Activated CD8-positive, alpha-beta T cell treated with anti-CD3 and anti-CD28 coated beads for 36 hours (primary cell): ENCODE data around the gene TRIM9. TPM values are rescaled to one million over a fixed set of nuclear protein-coding genes. Genes with fewer than 3 reads are reported as not detected.

Experiments
- ATAC-seq: fragments of 200-7000 bp; cut with Tn5 transposase; one replicate; pipeline ENCODE4 v1.10.0; 2021; ENCODE audit warnings: mild to moderate bottlenecking, moderate library complexity
- CTCF ChIA-PET: fragments of 350-600 bp; sonication (Branson Sonifier 250); formaldehyde crosslinking; loops from one replicate; lab custom pipeline; 2021; ENCODE audit warnings: antibody characterized with exemption; lab: Charles Lee
- POLR2A ChIA-PET: fragments of 350-600 bp; sonication (Branson Sonifier 250); formaldehyde crosslinking; loops from one replicate; lab custom pipeline; 2021; ENCODE audit warnings: antibody characterized with exemption; lab: Charles Lee
- DNase-seq: peaks from one replicate; pipeline ENCODE4 v3.0.0-alpha.2; 2020
- H3K27ac Mint-ChIP-seq: one replicate; pipeline ENCODE4 v1.8.0; 2021; ENCODE audit warnings: mild to moderate bottlenecking, mixed read lengths
- H3K27me3 Mint-ChIP-seq: one replicate; pipeline ENCODE4 v1.8.0; 2021; ENCODE audit warnings: mixed read lengths
- H3K36me3 Mint-ChIP-seq: one replicate; pipeline ENCODE4 v1.8.0; 2021; ENCODE audit warnings: low read depth, mixed read lengths
- H3K4me1 Mint-ChIP-seq: one replicate; pipeline ENCODE4 v1.8.0; 2021; ENCODE audit warnings: low read depth, mixed read lengths
- H3K4me3 Mint-ChIP-seq: one replicate; pipeline ENCODE4 v1.8.0; 2021; ENCODE audit warnings: mild to moderate bottlenecking, moderate library complexity, mixed read lengths
- H3K9me3 Mint-ChIP-seq: one replicate; pipeline ENCODE4 v1.8.0; 2021; ENCODE audit warnings: mixed read lengths
- intact Hi-C: fragments of 100-400 bp; cut with micrococcal nuclease; formaldehyde crosslinking; loops from one replicate; pipeline ENCODE4 v1.10.0; 2022
- total RNA-seq, 2 experiments: library from RNA; stranded (reverse); gene quantifications; one replicate each; pipeline ENCODE4 v1.2.3, GENCODE V29; 2021
- TF ChIP-seq, protein P1 (sequence below): fragments of 200-600 bp; IDR thresholded peaks from one replicate; pipeline ENCODE4 v1.8.0; 2022; ENCODE audit warnings: antibody characterized with exemption, mild to moderate bottlenecking

TRIM9 gene
- total RNA-seq, 2 experiments from 2014 or later = 6.5 to 7.2 TPM

DNA sequence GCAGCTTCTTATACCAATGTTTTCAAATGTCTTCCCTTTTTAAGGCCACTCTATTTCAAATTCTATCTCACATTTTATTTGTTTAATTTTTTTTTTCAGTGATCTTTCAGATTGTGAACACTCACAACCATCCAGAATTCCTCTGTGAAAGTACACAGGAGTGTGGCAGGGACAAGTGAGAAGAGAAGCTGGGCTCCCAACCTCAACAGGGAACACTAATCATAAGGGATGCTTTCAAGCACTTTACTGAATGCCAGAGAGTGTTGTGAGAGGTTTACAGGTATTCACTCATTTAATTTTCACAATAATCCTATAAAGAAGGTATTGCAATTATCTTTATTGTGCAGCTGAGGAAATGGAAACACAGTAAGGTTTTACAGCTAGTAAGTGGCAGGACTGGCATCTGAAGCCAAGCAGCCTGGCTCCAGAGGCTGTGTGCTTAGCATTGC, 90.5 kb downstream of the TRIM9 start:
- no peak overlapping the region for H3K27ac Mint-ChIP-seq
- H3K9me3 Mint-ChIP-seq = no peaks in the 10 kb centered on the region
- H3K27me3 Mint-ChIP-seq = no peaks in the 10 kb centered on the region
- H3K36me3 Mint-ChIP-seq = no peaks in the 10 kb centered on the region
- H3K4me1 Mint-ChIP-seq = peaks cover 6% of the 10 kb centered on the region
- TF ChIP-seq, protein P1, sequence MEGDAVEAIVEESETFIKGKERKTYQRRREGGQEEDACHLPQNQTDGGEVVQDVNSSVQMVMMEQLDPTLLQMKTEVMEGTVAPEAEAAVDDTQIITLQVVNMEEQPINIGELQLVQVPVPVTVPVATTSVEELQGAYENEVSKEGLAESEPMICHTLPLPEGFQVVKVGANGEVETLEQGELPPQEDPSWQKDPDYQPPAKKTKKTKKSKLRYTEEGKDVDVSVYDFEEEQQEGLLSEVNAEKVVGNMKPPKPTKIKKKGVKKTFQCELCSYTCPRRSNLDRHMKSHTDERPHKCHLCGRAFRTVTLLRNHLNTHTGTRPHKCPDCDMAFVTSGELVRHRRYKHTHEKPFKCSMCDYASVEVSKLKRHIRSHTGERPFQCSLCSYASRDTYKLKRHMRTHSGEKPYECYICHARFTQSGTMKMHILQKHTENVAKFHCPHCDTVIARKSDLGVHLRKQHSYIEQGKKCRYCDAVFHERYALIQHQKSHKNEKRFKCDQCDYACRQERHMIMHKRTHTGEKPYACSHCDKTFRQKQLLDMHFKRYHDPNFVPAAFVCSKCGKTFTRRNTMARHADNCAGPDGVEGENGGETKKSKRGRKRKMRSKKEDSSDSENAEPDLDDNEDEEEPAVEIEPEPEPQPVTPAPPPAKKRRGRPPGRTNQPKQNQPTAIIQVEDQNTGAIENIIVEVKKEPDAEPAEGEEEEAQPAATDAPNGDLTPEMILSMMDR = no peak
- CTCF ChIA-PET = no interaction called here
- POLR2A ChIA-PET = no interaction called here
- DNase-seq (no peak), ATAC-seq (no peak)
- intact Hi-C loops = no loop called here
- H3K4me3 Mint-ChIP-seq = no peak overlapping the region

DNA sequence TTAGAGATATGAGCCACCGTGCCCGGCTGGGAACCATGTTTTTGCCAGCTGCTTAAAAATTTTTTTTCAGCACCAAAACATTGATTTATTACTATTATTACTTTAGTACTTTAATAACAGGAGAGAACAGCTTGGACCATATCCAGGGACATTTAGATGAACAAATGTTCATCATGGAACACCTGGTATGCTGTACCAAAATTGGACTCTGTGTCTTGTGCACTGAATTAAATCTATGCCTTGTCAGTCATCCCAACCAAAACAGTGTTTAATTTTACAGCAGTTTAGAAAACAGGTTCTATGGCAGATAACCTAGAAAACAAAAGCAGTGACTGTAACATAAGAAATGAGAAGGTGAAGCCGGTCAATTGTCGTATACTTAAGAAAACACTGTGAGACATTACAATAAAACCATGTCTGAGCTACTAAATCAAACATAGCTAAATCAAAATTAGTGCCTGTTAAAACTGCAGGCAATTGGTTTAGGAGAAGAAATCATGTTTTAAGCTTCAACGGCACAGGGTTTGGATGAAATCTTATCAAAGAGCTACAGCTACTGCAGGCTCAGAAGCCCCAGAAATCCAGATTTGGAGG, 92.4 kb downstream of the TRIM9 start:
- Mint-ChIP-seq H3K9me3 (no peaks in the 10 kb centered on the region), H3K36me3 (no peaks in the 10 kb centered on the region), H3K4me3 (no peak overlapping the region), H3K4me1 (peaks cover 6% of the 10 kb centered on the region), H3K27ac (no peak overlapping the region), H3K27me3 (no peaks in the 10 kb centered on the region)
- ATAC-seq (no peak), DNase-seq (no peak)
- CTCF ChIA-PET = no interaction called here
- TF ChIP-seq, protein P1 = no peak
- intact Hi-C loops = no loop called here
- POLR2A ChIA-PET = no interaction called here

DNA sequence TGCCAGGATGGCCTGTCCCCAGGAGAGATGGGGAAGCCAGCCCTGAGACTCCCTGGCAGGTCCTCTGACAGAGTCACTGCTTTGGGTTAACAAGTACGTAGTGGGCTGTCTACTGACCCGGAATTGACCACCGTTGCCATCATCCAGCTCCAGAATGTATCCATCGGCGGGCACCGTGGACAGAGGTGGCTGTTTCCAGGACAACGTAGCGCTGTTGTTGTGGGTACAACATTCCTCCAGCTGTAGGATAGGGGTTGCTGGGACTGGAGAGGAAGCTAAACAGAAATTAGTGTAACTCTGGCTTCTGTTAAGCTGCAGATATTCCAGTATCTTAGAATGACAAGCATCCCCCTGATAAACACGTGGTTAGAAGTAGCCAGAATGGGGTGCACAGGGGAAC, 94.3 kb downstream of the TRIM9 start:
- no peak for DNase-seq
- POLR2A ChIA-PET = no interaction called here
- no peak for ATAC-seq
- H3K4me3 Mint-ChIP-seq = no peak overlapping the region
- intact Hi-C loops = no loop called here
- no peaks in the 10 kb centered on the region for H3K27me3 Mint-ChIP-seq
- H3K36me3 Mint-ChIP-seq = no peaks in the 10 kb centered on the region
- no peaks in the 10 kb centered on the region for H3K9me3 Mint-ChIP-seq
- TF ChIP-seq, protein P1 = no peak
- CTCF ChIA-PET = no interaction called here
- no peak overlapping the region for H3K27ac Mint-ChIP-seq
- no peaks in the 10 kb centered on the region for H3K4me1 Mint-ChIP-seq

- Mint-ChIP-seq H3K27me3 (no peaks in the 10 kb centered on the region), H3K36me3 (no peaks in the 10 kb centered on the region), H3K4me3 (no peak overlapping the region), H3K27ac (no peak overlapping the region), H3K4me1 (no peaks in the 10 kb centered on the region), H3K9me3 (no peaks in the 10 kb centered on the region)
- peak; percentile 10 for DNase-seq
- TF ChIP-seq, protein P1 = no peak
- ChIA-PET POLR2A (no interaction called here), CTCF (no interaction called here)
- no peak for ATAC-seq
- intact Hi-C loops = no loop called here
These were observed 95.2 kb downstream of the TRIM9 start for GRCh38 chr14:50999726-51000125.

- ATAC-seq = no peak
- CTCF ChIA-PET = no interaction called here
- POLR2A ChIA-PET = no interaction called here
These were observed 96.3 kb downstream of the TRIM9 start for GRCh38 chr14:50998612-50999011.

More at GRCh38 chr14:50998612-50999011, 96.3 kb downstream of the TRIM9 start:
- no peak for DNase-seq
- Mint-ChIP-seq H3K4me3 (no peak overlapping the region), H3K27ac (no peak overlapping the region), H3K9me3 (no peaks in the 10 kb centered on the region), H3K4me1 (no peaks in the 10 kb centered on the region), H3K27me3 (no peaks in the 10 kb centered on the region), H3K36me3 (no peaks in the 10 kb centered on the region)
- TF ChIP-seq, protein P1 = no peak
- intact Hi-C loops = no loop called here
